ENCODE measurements around the gene ETS2.

ETS2 gene

DNA sequence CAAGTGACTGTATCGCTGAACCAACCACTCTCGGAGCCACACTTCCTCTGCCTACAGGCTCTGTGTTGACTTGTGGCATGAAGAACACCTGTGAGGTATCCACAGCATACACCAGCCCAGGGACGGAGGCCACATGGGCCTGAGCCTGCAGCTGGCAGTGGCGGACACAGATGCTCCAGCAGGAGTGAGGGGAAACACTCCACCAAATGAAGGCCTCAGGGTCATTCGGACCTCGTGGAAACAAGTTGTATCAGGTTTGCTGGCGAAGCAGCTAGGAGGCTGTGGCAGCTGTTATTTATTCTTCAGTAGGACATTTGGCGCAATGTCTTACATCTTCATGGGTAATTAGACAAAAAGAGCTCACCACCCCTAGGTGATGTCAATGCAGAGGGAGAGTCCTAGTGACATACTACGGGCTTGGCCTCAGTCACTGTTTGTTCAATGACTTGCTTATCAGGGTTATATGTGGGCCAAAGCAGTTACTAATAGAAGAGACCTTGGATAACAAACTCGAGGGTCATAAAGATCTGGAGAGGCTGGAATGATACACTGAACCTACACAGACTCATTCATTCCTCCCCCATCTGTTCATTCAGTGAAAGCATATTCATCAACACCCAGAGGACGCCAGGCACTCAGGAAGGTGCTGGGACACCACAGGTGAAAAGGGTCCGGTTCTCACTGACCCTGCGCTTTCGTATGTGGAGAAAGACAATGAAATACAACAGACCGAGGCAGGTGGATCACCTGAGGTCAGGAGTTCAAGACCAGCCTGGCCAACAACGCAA, 11.6 kb upstream of the ETS2 start:
- H3K27ac ChIP-seq (ENCODE audit: low read length), result no peak overlapping the region

DNA sequence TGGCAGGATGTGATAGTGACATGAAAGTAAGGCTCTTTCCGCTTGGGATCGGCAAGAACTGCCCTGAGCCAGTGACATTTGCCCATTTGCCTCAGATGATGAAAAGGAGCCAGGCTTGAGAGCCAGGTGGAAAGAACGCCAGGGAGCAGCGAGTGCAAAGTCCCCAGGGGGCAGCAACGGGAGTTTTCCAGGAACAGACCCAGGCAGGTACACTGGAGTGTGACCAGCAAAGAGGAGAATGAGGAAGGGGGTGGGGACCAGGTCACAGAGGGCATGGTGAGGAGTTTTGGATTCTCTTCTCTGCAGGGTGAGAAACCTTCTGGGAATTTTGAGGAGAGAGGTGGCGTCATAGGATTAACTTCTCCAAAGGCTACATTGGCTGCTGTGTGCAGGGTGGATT, 10.8 kb upstream of the ETS2 start:
- Histone ChIP-seq H4K20me1 (ENCODE audit: insufficient read depth, low read length) (no peaks in the 10 kb centered on the region), H3F3A (ENCODE audit: insufficient read depth, low read length) (no peaks in the 10 kb centered on the region)

More for the DNA sequence above, 11.6 kb upstream of the ETS2 start:
- Histone ChIP-seq H4K20me1 (ENCODE audit: insufficient read depth, low read length) (no peaks in the 10 kb centered on the region), H3K9ac (ENCODE audit: low read length) (no peak overlapping the region), H3K4me2 (ENCODE audit: low read depth, low read length) (no peak overlapping the region), H2AFZ (ENCODE audit: low read length) (no peak overlapping the region), H3F3A (ENCODE audit: insufficient read depth, low read length) (no peaks in the 10 kb centered on the region), H3K36me3 (replicated peaks; ENCODE audit: insufficient read depth, low read length) (no peaks in the 10 kb centered on the region), H3K79me2 (ENCODE audit: low read length) (no peaks in the 10 kb centered on the region), H3K9me3 (replicated peaks; ENCODE audit: insufficient read depth, low read length) (no peaks in the 10 kb centered on the region), H3K27me3 (replicated peaks; ENCODE audit: insufficient read depth, low read length) (peaks cover 59% of the 10 kb centered on the region), H3K4me1 (ENCODE audit: low read length) (no peaks in the 10 kb centered on the region), H3K9me2 (replicated peaks; ENCODE audit: insufficient read depth, low read length) (no peaks in the 10 kb centered on the region), H3K4me3 (ENCODE audit: low read length) (no peak overlapping the region)
- no peak for DNase-seq
- no peak for TF ChIP-seq EZH2phosphoT487 (IDR thresholded peaks at IDR 0.05; ENCODE audit: low read length)
- TF ChIP-seq, protein P1, sequence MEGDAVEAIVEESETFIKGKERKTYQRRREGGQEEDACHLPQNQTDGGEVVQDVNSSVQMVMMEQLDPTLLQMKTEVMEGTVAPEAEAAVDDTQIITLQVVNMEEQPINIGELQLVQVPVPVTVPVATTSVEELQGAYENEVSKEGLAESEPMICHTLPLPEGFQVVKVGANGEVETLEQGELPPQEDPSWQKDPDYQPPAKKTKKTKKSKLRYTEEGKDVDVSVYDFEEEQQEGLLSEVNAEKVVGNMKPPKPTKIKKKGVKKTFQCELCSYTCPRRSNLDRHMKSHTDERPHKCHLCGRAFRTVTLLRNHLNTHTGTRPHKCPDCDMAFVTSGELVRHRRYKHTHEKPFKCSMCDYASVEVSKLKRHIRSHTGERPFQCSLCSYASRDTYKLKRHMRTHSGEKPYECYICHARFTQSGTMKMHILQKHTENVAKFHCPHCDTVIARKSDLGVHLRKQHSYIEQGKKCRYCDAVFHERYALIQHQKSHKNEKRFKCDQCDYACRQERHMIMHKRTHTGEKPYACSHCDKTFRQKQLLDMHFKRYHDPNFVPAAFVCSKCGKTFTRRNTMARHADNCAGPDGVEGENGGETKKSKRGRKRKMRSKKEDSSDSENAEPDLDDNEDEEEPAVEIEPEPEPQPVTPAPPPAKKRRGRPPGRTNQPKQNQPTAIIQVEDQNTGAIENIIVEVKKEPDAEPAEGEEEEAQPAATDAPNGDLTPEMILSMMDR (IDR thresholded peaks at IDR 0.05; ENCODE audit: low read length), result no peak
- no peak for TF ChIP-seq EZH2 (optimal IDR thresholded peaks at IDR 0.05; ENCODE audit: low read depth, low read length)

DNA sequence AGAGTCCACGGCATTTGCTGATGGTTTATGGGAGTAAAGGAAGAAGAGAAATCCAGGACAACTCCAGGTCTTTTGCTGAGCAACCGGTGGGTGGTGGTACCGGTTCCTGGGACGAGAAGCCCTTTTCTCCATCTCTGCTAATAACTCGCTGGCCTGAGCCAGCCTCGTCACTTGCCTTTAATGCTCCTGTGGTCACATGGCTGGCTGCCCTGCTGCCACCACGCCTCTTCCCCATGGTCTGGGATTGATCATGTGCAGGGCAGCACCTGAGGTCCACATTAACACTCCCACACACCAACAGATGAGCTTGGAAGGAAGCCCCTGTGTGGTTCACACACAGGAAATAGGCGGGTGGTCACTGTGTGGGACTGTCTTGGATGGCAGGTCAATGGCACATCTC, 10.3 kb upstream of the ETS2 start:
- Histone ChIP-seq H3K27me3 (replicated peaks; ENCODE audit: insufficient read depth, low read length) (peaks cover 54% of the 10 kb centered on the region), H3F3A (ENCODE audit: insufficient read depth, low read length) (no peaks in the 10 kb centered on the region), H4K20me1 (ENCODE audit: insufficient read depth, low read length) (no peaks in the 10 kb centered on the region), H3K9me3 (replicated peaks; ENCODE audit: insufficient read depth, low read length) (no peaks in the 10 kb centered on the region), H3K36me3 (replicated peaks; ENCODE audit: insufficient read depth, low read length) (no peaks in the 10 kb centered on the region), H3K4me2 (ENCODE audit: low read depth, low read length) (no peak overlapping the region), H3K4me3 (ENCODE audit: low read length) (no peak overlapping the region), H3K4me1 (ENCODE audit: low read length) (no peaks in the 10 kb centered on the region), H3K27ac (ENCODE audit: low read length) (no peak overlapping the region), H3K9ac (ENCODE audit: low read length) (no peak overlapping the region), H2AFZ (ENCODE audit: low read length) (no peak overlapping the region), H3K79me2 (ENCODE audit: low read length) (no peaks in the 10 kb centered on the region), H3K9me2 (replicated peaks; ENCODE audit: insufficient read depth, low read length) (no peaks in the 10 kb centered on the region)
- TF ChIP-seq EZH2phosphoT487 (IDR thresholded peaks at IDR 0.05; ENCODE audit: low read length), result no peak
- TF ChIP-seq EZH2 (optimal IDR thresholded peaks at IDR 0.05; ENCODE audit: low read depth, low read length), result no peak
- TF ChIP-seq, protein P1 (IDR thresholded peaks at IDR 0.05; ENCODE audit: low read length), result no peak
- no peak for DNase-seq

More for the DNA sequence above, 10.8 kb upstream of the ETS2 start:
- H3K9me2 ChIP-seq (replicated peaks; ENCODE audit: insufficient read depth, low read length), result no peaks in the 10 kb centered on the region
- no peak overlapping the region for H3K9ac ChIP-seq (ENCODE audit: low read length)
- H3K4me3 ChIP-seq (ENCODE audit: low read length), result no peak overlapping the region
- H3K9me3 ChIP-seq (replicated peaks; ENCODE audit: insufficient read depth, low read length), result no peaks in the 10 kb centered on the region
- no peak overlapping the region for H3K4me2 ChIP-seq (ENCODE audit: low read depth, low read length)
- H3K79me2 ChIP-seq (ENCODE audit: low read length), result no peaks in the 10 kb centered on the region
- H3K27ac ChIP-seq (ENCODE audit: low read length), result no peak overlapping the region
- H2AFZ ChIP-seq (ENCODE audit: low read length), result no peak overlapping the region
- H3K4me1 ChIP-seq (ENCODE audit: low read length), result no peaks in the 10 kb centered on the region
- H3K36me3 ChIP-seq (replicated peaks; ENCODE audit: insufficient read depth, low read length), result no peaks in the 10 kb centered on the region
- no peak for DNase-seq
- TF ChIP-seq EZH2 (optimal IDR thresholded peaks at IDR 0.05; ENCODE audit: low read depth, low read length) (no peak), EZH2phosphoT487 (IDR thresholded peaks at IDR 0.05; ENCODE audit: low read length) (no peak)
- TF ChIP-seq, protein P1 (IDR thresholded peaks at IDR 0.05; ENCODE audit: low read length), result no peak
- peaks cover 57% of the 10 kb centered on the region for H3K27me3 ChIP-seq (replicated peaks; ENCODE audit: insufficient read depth, low read length)
